Peyer's patch (tissue), 4 donors: ENCODE data around the gene KIF14. TPM values are rescaled to one million over a fixed set of nuclear protein-coding genes. Genes with fewer than 3 reads are reported as not detected.

Experiments used
- DNase-seq, 3 donors: peaks; one replicate each; pipeline ENCODE4 v3.0.0-alpha.2; 2017 to 2019
- H3K27ac ChIP-seq, 4 donors: fragments of 200-600 bp; sonication (generic); one replicate each; pipeline ENCODE4 v1.5.1; 2016 to 2019
- H3K27me3 ChIP-seq, 2 donors: fragments of 200-600 bp; sonication (generic); one replicate each; pipeline ENCODE4 v1.5.1; 2019
- H3K36me3 ChIP-seq, 3 donors: fragments of 200-600 bp; sonication (generic); one replicate each; pipeline ENCODE4 v1.5.1; 2016 to 2019
- H3K4me1 ChIP-seq, 4 donors: fragments of 200-600 bp; sonication (generic); one replicate each; pipeline ENCODE4 v1.5.1; 2016 to 2019
- H3K4me3 ChIP-seq, 4 donors: fragments of 200-600 bp; sonication (generic); 1 replicate in 3 of 4; 2 replicates in 1 of 4; pipeline ENCODE4 v1.5.1; 2016 to 2019; ENCODE audit warnings: mild to moderate bottlenecking in 1 of 4
- H3K9me3 ChIP-seq, 4 donors: fragments of 200-600 bp; sonication (generic); one replicate each; pipeline ENCODE4 v1.5.1; 2016 to 2019; ENCODE audit warnings: mild to moderate bottlenecking in 1 of 4
- CTCF ChIP-seq, 6 experiments: fragments of 450-650 bp in 4 of 6; fragments of 200-600 bp in 2 of 6; sonication (generic) in 1 of 6; IDR thresholded peaks; one replicate each; pipeline ENCODE4 v1.5.1; 2017 to 2019; ENCODE audit warnings: antibody characterized with exemption in 6 of 6, mild to moderate bottlenecking in 3 of 6, moderate library complexity in 1 of 6
- POLR2A ChIP-seq, 2 donors: fragments of 450-650 bp; IDR thresholded peaks; one replicate each; pipeline ENCODE4 v1.5.1; 2017; ENCODE audit warnings: antibody characterized with exemption in 2 of 2, mild to moderate bottlenecking in 2 of 2, moderate library complexity in 2 of 2
- total RNA-seq, 4 donors: library from RNA; depleted of rRNA; stranded (reverse); fragments of >200 nt; gene quantifications; one replicate each; pipeline ENCODE4 v1.1.0, GENCODE V29; 2016

Gene KIF14
- total RNA-seq, 4 donors from 2014 or later = 0.85 to 2.5 (median 1.1) TPM

- TF ChIP-seq CTCF (IDR thresholded peaks at IDR 0.05) (no peak), POLR2A (IDR thresholded peaks at IDR 0.05) (no peak)
These were observed 32.5 kb upstream of the KIF14 start for GRCh38 chr1:200653022-200653462.

GRCh38 chr1:200652378-200652777, 31.8 kb upstream of the KIF14 start:
- H3K36me3 ChIP-seq = peaks cover 0 to 61% (median 0%) of the 10 kb centered on the region in 3 donors

More at GRCh38 chr1:200653022-200653462, 32.5 kb upstream of the KIF14 start:
- Histone ChIP-seq H3K9me3 (no peaks in the 10 kb centered on the region), H3K4me1 (no peaks in the 10 kb centered on the region), H3K27ac (no peak overlapping the region), H3K4me3 (no peak overlapping the region), H3K36me3 (peaks cover 0 to 59% (median 0%) of the 10 kb centered on the region in 3 donors), H3K27me3 (no peaks in the 10 kb centered on the region)
- DNase-seq = no peak

GRCh38 chr1:200646515-200646914, 26.0 kb upstream of the KIF14 start:
- Histone ChIP-seq H3K36me3 (peaks cover 0 to 46% (median 0%) of the 10 kb centered on the region in 3 donors), H3K27me3 (no peaks in the 10 kb centered on the region), H3K9me3 (no peaks in the 10 kb centered on the region), H3K4me3 (no peak overlapping the region), H3K4me1 (no peaks in the 10 kb centered on the region), H3K27ac (no peak overlapping the region)
- TF ChIP-seq POLR2A (IDR thresholded peaks at IDR 0.05) (no peak), CTCF (IDR thresholded peaks at IDR 0.05) (no peak)
- DNase-seq = no peak

More at GRCh38 chr1:200652378-200652777, 31.8 kb upstream of the KIF14 start:
- H3K27ac ChIP-seq = no peak overlapping the region
- no peak for TF ChIP-seq POLR2A (IDR thresholded peaks at IDR 0.05)
- no peak for TF ChIP-seq CTCF (IDR thresholded peaks at IDR 0.05)
- no peak overlapping the region for H3K4me3 ChIP-seq
- H3K4me1 ChIP-seq = no peaks in the 10 kb centered on the region
- no peak for DNase-seq
- H3K9me3 ChIP-seq = no peaks in the 10 kb centered on the region
- no peaks in the 10 kb centered on the region for H3K27me3 ChIP-seq

- DNase-seq = no peak
- Histone ChIP-seq H3K9me3 (no peaks in the 10 kb centered on the region), H3K36me3 (peaks cover 0 to 34% (median 0%) of the 10 kb centered on the region in 3 donors), H3K27ac (no peak overlapping the region), H3K27me3 (no peaks in the 10 kb centered on the region), H3K4me1 (no peaks in the 10 kb centered on the region), H3K4me3 (no peak overlapping the region)
- no peak for TF ChIP-seq CTCF (IDR thresholded peaks at IDR 0.05)
- no peak for TF ChIP-seq POLR2A (IDR thresholded peaks at IDR 0.05)
These were observed 23.5 kb upstream of the KIF14 start for GRCh38 chr1:200644021-200644420.

GRCh38 chr1:200642481-200642880, 21.9 kb upstream of the KIF14 start:
- TF ChIP-seq CTCF (IDR thresholded peaks at IDR 0.05) = no peak
- TF ChIP-seq POLR2A (IDR thresholded peaks at IDR 0.05) = no peak
- no peak overlapping the region for H3K4me3 ChIP-seq
- no peaks in the 10 kb centered on the region for H3K9me3 ChIP-seq
- no peak overlapping the region for H3K27ac ChIP-seq
- H3K36me3 ChIP-seq = peaks cover 0 to 19% (median 0%) of the 10 kb centered on the region in 3 donors
- no peaks in the 10 kb centered on the region for H3K4me1 ChIP-seq
- DNase-seq = no peak
- H3K27me3 ChIP-seq = no peaks in the 10 kb centered on the region

- Histone ChIP-seq H3K4me3 (no peak overlapping the region), H3K36me3 (peaks cover 0 to 7% (median 0%) of the 10 kb centered on the region in 3 donors), H3K4me1 (no peaks in the 10 kb centered on the region), H3K9me3 (no peaks in the 10 kb centered on the region), H3K27me3 (no peaks in the 10 kb centered on the region), H3K27ac (no peak overlapping the region)
- DNase-seq = no peak
- TF ChIP-seq CTCF (IDR thresholded peaks at IDR 0.05) (no peak), POLR2A (IDR thresholded peaks at IDR 0.05) (no peak)
These were observed 20.4 kb upstream of the KIF14 start for GRCh38 chr1:200640963-200641401.
